Smooth muscle cell (in vitro differentiated cells): ENCODE results near the gene CORO2A. TPM values are rescaled to one million over a fixed set of nuclear protein-coding genes. Genes with fewer than 3 reads are reported as not detected.
A peak's percentile ranks its signal among the peaks of the same experiment; 100 is the strongest.

ENCODE experiments used
- DNase-seq: peaks from one replicate; lab custom pipeline; 2025; ENCODE audit not compliant: unreplicated experiment; lab: John Stamatoyannopoulos, UW
- H2AFZ ChIP-seq: fragments of 200-600 bp; sonication (generic); 2 replicates; pipeline ENCODE4 v1.6.0; 2016; ENCODE audit warnings: antibody characterized with exemption, low read depth, mild to moderate bottlenecking
- H3F3A ChIP-seq: fragments of 200-600 bp; sonication (generic); 2 replicates; pipeline ENCODE4 v1.6.0; 2017; ENCODE audit warnings: antibody characterized with exemption, low read depth
- H3K27ac ChIP-seq: fragments of 200-600 bp; sonication (generic); 2 replicates; pipeline ENCODE4 v1.5.1; 2016; ENCODE audit warnings: low read depth, mild to moderate bottlenecking
- H3K27me3 ChIP-seq: fragments of 200-600 bp; sonication (generic); 2 replicates; pipeline ENCODE4 v1.6.1; 2016; ENCODE audit warnings: low read depth, mild to moderate bottlenecking
- H3K36me3 ChIP-seq: fragments of 200-600 bp; sonication (generic); 2 replicates; pipeline ENCODE4 v1.5.1; 2016; ENCODE audit warnings: low read depth
- H3K4me1 ChIP-seq: fragments of 200-600 bp; sonication (generic); 2 replicates; pipeline ENCODE4 v1.5.1; 2016; ENCODE audit warnings: low read depth
- H3K4me2 ChIP-seq: fragments of 200-600 bp; sonication (generic); 2 replicates; pipeline ENCODE4 v1.6.0; 2016; ENCODE audit warnings: mild to moderate bottlenecking
- H3K4me3 ChIP-seq: fragments of 200-600 bp; sonication (generic); 2 replicates; pipeline ENCODE4 v1.5.1; 2016; ENCODE audit warnings: mild to moderate bottlenecking
- H3K79me2 ChIP-seq: fragments of 200-600 bp; sonication (generic); 2 replicates; pipeline ENCODE4 v1.6.0; 2016; ENCODE audit warnings: low read depth, mild to moderate bottlenecking
- H3K9ac ChIP-seq: fragments of 200-600 bp; sonication (generic); 2 replicates; pipeline ENCODE4 v1.6.0; 2016; ENCODE audit warnings: low read depth
- H3K9me3 ChIP-seq: fragments of 200-600 bp; sonication (generic); replicated peaks from 2 replicates; pipeline ENCODE4 v1.5.1; 2016; ENCODE audit warnings: low read depth
- H4K20me1 ChIP-seq: fragments of 200-600 bp; sonication (generic); 2 replicates; pipeline ENCODE4 v1.6.0; 2016; ENCODE audit warnings: low read depth
- CTCF ChIP-seq: fragments of 200-600 bp; sonication (generic); IDR thresholded peaks from 2 replicates; pipeline ENCODE4 v1.5.1; 2017; ENCODE audit warnings: borderline replicate concordance, mild to moderate bottlenecking, antibody characterized with exemption; ENCODE audit not compliant: insufficient read depth, poor library complexity, severe bottlenecking
- WGBS: methylation state at CpG from one replicate; pipeline ENCODE4 v1.1.7; 2016; ENCODE audit warnings: low lambda C conversion rate; 5-methylcytosine and 5-hydroxymethylcytosine counted together
- polyA plus RNA-seq: library from polyadenylated mRNA; unstranded; fragments of >200 nt; fragmentation: Nextera tagmentation; extraction: Ambion mirVana; gene quantifications from 2 replicates; pipeline ENCODE4 v1.2.1, GENCODE V29; 2016
- total RNA-seq: library from RNA; depleted of rRNA; stranded (reverse); fragments of >200 nt; gene quantifications from 2 replicates; pipeline ENCODE4 v1.2.3, GENCODE V29; 2014

Gene CORO2A
- total and polyA plus RNA-seq, 2 experiments from 2014 or later: 4.7 to 5.8 TPM

GRCh38 chr9:98181746-98182068, 10.7 kb downstream of the CORO2A start:
- 86% methylated on average over 5 of the region's 5 CpGs for WGBS
- Histone ChIP-seq H3F3A (no peaks in the 10 kb centered on the region), H3K4me3 (no peak overlapping the region), H2AFZ (peak overlapping the region; percentile 10), H3K9ac (no peak overlapping the region), H4K20me1 (no peaks in the 10 kb centered on the region), H3K4me2 (no peak overlapping the region), H3K27me3 (no peaks in the 10 kb centered on the region), H3K79me2 (peaks cover 5% of the 10 kb centered on the region), H3K4me1 (peaks cover 7% of the 10 kb centered on the region), H3K27ac (peak overlapping the region; percentile 11), H3K9me3 (no peaks in the 10 kb centered on the region), H3K36me3 (no peaks in the 10 kb centered on the region)
- no peak for DNase-seq
- no peak for TF ChIP-seq CTCF

GRCh38 chr9:98180996-98181395, 11.4 kb downstream of the CORO2A start:
- no peak overlapping the region for H3K27ac ChIP-seq
- TF ChIP-seq CTCF: no peak
- no peak overlapping the region for H3K9ac ChIP-seq
- H3K4me3 ChIP-seq: no peak overlapping the region
- H3K9me3 ChIP-seq: no peaks in the 10 kb centered on the region
- peaks cover 7% of the 10 kb centered on the region for H3K4me1 ChIP-seq
- no peak for DNase-seq
- H3K79me2 ChIP-seq: peaks cover 5% of the 10 kb centered on the region
- H2AFZ ChIP-seq: no peak overlapping the region
- 95% methylated on average over 6 of the region's 6 CpGs for WGBS
- H3K27me3 ChIP-seq: no peaks in the 10 kb centered on the region
- H3K36me3 ChIP-seq: no peaks in the 10 kb centered on the region
- H4K20me1 ChIP-seq: no peaks in the 10 kb centered on the region
- no peaks in the 10 kb centered on the region for H3F3A ChIP-seq
- H3K4me2 ChIP-seq: no peak overlapping the region

GRCh38 chr9:98178874-98179850, 13.3 kb downstream of the CORO2A start:
- no peak overlapping the region for H3K9ac ChIP-seq
- TF ChIP-seq CTCF: no peak
- H4K20me1 ChIP-seq: no peaks in the 10 kb centered on the region
- H3K4me2 ChIP-seq: no peak overlapping the region
- no peak overlapping the region for H2AFZ ChIP-seq
- H3K9me3 ChIP-seq: no peaks in the 10 kb centered on the region
- no peak overlapping the region for H3K4me3 ChIP-seq
- H3K36me3 ChIP-seq: no peaks in the 10 kb centered on the region
- DNase-seq: no peak
- H3K79me2 ChIP-seq: peaks cover 5% of the 10 kb centered on the region
- no peaks in the 10 kb centered on the region for H3F3A ChIP-seq
- peaks cover 7% of the 10 kb centered on the region for H3K4me1 ChIP-seq
- H3K27ac ChIP-seq: no peak overlapping the region
- 95% methylated on average over 16 of the region's 16 CpGs for WGBS
- H3K27me3 ChIP-seq: no peaks in the 10 kb centered on the region
